CD4-positive, alpha-beta memory T cell (primary cell): ENCODE data around the gene PROC. TPM values are rescaled to one million over a fixed set of nuclear protein-coding genes. Genes with fewer than 3 reads are reported as not detected.

Experiments used
- CTCF ChIA-PET: fragments of 350-600 bp; sonication (Branson Sonifier 250); formaldehyde crosslinking; loops from one replicate; lab custom pipeline; 2021; ENCODE audit warnings: inconsistent platforms; ENCODE audit not compliant: partially characterized antibody; lab: Charles Lee
- POLR2A ChIA-PET: fragments of 350-600 bp; sonication (Branson Sonifier 250); formaldehyde crosslinking; loops from one replicate; lab custom pipeline; 2021; ENCODE audit not compliant: partially characterized antibody; lab: Charles Lee
- DNase-seq, 5 donors: peaks; one replicate each; pipeline versions ENCODE4 v3.0.0 to v3.0.0-alpha.2; 2020 to 2022; ENCODE audit warnings: mixed read lengths in 1 of 5
- H3K27ac ChIP-seq: one replicate; pipeline ENCODE4 v1.7.0; 2013; ENCODE audit warnings: low read depth, low read length
- H3K27me3 ChIP-seq: 2 replicates; pipeline ENCODE4 v1.7.0; 2013; ENCODE audit warnings: mild to moderate bottlenecking, low read length, moderate library complexity; ENCODE audit not compliant: insufficient read depth
- H3K36me3 ChIP-seq: 2 replicates; pipeline ENCODE4 v1.7.0; 2013; ENCODE audit warnings: mild to moderate bottlenecking, low read length, moderate library complexity; ENCODE audit not compliant: insufficient read depth
- H3K4me1 ChIP-seq: 2 replicates; pipeline ENCODE4 v1.7.0; 2013; ENCODE audit warnings: mild to moderate bottlenecking, low read length, moderate library complexity; ENCODE audit not compliant: insufficient read depth
- H3K4me3 ChIP-seq, 2 donors: one replicate each; pipeline ENCODE4 v1.7.0; 2013; ENCODE audit warnings: low read length in 2 of 2, mild to moderate bottlenecking in 1 of 2
- H3K9me3 ChIP-seq, 2 donors: one replicate each; pipeline ENCODE4 v1.7.0; 2013; ENCODE audit warnings: low read length in 2 of 2, control low read depth in 1 of 2; ENCODE audit not compliant: control insufficient read depth in 1 of 2
- H3K27ac Mint-ChIP-seq, 7 donors: one replicate each; pipeline ENCODE4 v1.8.0; 2020 to 2021; ENCODE audit warnings: mixed read lengths in 7 of 7, mild to moderate bottlenecking in 6 of 7, inconsistent platforms in 3 of 7, moderate library complexity in 3 of 7
- H3K27me3 Mint-ChIP-seq, 2 donors: one replicate each; pipeline ENCODE4 v1.8.0; 2020 to 2021; ENCODE audit warnings: mixed read lengths in 2 of 2
- H3K36me3 Mint-ChIP-seq, 2 donors: one replicate each; pipeline ENCODE4 v1.8.0; 2020 to 2021; ENCODE audit warnings: mixed read lengths in 2 of 2, inconsistent platforms in 1 of 2, mild to moderate bottlenecking in 1 of 2
- H3K4me1 Mint-ChIP-seq, 4 donors: one replicate each; pipeline ENCODE4 v1.8.0; 2020 to 2021; ENCODE audit warnings: mixed read lengths in 4 of 4, mild to moderate bottlenecking in 1 of 4
- H3K4me3 Mint-ChIP-seq, 8 donors: one replicate each; pipeline ENCODE4 v1.8.0; 2020 to 2021; ENCODE audit warnings: mixed read lengths in 8 of 8, mild to moderate bottlenecking in 7 of 8, moderate library complexity in 6 of 8, inconsistent platforms in 3 of 8
- H3K9me3 Mint-ChIP-seq, 8 donors: one replicate each; pipeline ENCODE4 v1.8.0; 2020 to 2021; ENCODE audit warnings: mixed read lengths in 8 of 8, mild to moderate bottlenecking in 5 of 8, inconsistent platforms in 3 of 8, moderate library complexity in 1 of 8
- intact Hi-C: fragments of 100-400 bp; cut with micrococcal nuclease; formaldehyde crosslinking; loops from one replicate; pipeline ENCODE4 v1.15.1; 2023
- polyA plus RNA-seq, 2 donors: library from polyadenylated mRNA; unstranded; fragments of 300-500 nt; fragmentation: Illumina TruSeq; gene quantifications; one replicate each; pipeline ENCODE4 v1.2.3, GENCODE V29; 2021
- total RNA-seq, 2 experiments: library from RNA; stranded (reverse); gene quantifications; one replicate each; pipeline ENCODE4 v1.2.3, GENCODE V29; 2021

PROC gene
- total and polyA plus RNA-seq, 4 experiments from 2014 or later = not detected

GRCh38 chr2:127455566-127456493 is 37.6 kb downstream of the PROC start:
- no peaks in the 10 kb centered on the region for H3K27me3 ChIP-seq
- DNase-seq = peak in 4 of 5 donors; percentile 13 to 69 (median 30)
- CTCF ChIA-PET = interaction anchor here (1.2 kb wide), 1 partner anchor 24 kb away, joined by 3 read pairs; no protein-coding TSS in a partner anchor
- peaks cover 8 to 23% (median 13%) of the 10 kb centered on the region in 4 donors for H3K4me1 Mint-ChIP-seq
- no peaks in the 10 kb centered on the region for H3K9me3 Mint-ChIP-seq
- peaks cover 14% of the 10 kb centered on the region for H3K4me1 ChIP-seq
- no peak overlapping the region for H3K27ac ChIP-seq
- intact Hi-C loops = no loop called here
- no peaks in the 10 kb centered on the region for H3K27me3 Mint-ChIP-seq
- no peak overlapping the region for H3K4me3 ChIP-seq
- H3K36me3 ChIP-seq = no peaks in the 10 kb centered on the region
- H3K36me3 Mint-ChIP-seq = peaks cover 0 to 51% of the 10 kb centered on the region in 2 donors
- POLR2A ChIA-PET = no interaction called here
- no peaks in the 10 kb centered on the region for H3K9me3 ChIP-seq
- H3K4me3 Mint-ChIP-seq = peak overlapping the region in 7 of 8 donors; percentile 9 to 58 (median 52)
- H3K27ac Mint-ChIP-seq = peak overlapping the region; percentile 24 to 88 (median 59)

GRCh38 chr2:127456960-127457359 is 38.7 kb downstream of the PROC start:
- Mint-ChIP-seq H3K36me3 (peaks cover 0 to 51% of the 10 kb centered on the region in 2 donors), H3K27ac (peak overlapping the region in 2 of 7 donors; percentile 55 to 57), H3K4me1 (peaks cover 8 to 23% (median 13%) of the 10 kb centered on the region in 4 donors), H3K27me3 (no peaks in the 10 kb centered on the region), H3K4me3 (no peak overlapping the region), H3K9me3 (no peaks in the 10 kb centered on the region)
- Histone ChIP-seq H3K27me3 (no peaks in the 10 kb centered on the region), H3K4me1 (peaks cover 14% of the 10 kb centered on the region), H3K27ac (no peak overlapping the region), H3K9me3 (no peaks in the 10 kb centered on the region), H3K4me3 (no peak overlapping the region), H3K36me3 (no peaks in the 10 kb centered on the region)
- POLR2A ChIA-PET = no interaction called here
- intact Hi-C loops = no loop called here
- CTCF ChIA-PET = no interaction called here
- DNase-seq = no peak

- CTCF ChIA-PET = no interaction called here
Observed at GRCh38 chr2:127462461-127462860, 44.2 kb downstream of the PROC start.

GRCh38 chr2:127463155-127463991 is 45.1 kb downstream of the PROC start:
- DNase-seq = no peak
- Mint-ChIP-seq H3K27ac (no peak overlapping the region), H3K4me1 (peaks cover 14 to 26% (median 17%) of the 10 kb centered on the region in 4 donors), H3K9me3 (no peaks in the 10 kb centered on the region), H3K27me3 (no peaks in the 10 kb centered on the region), H3K36me3 (peaks cover 8 to 20% of the 10 kb centered on the region in 2 donors), H3K4me3 (no peak overlapping the region)
- CTCF ChIA-PET = no interaction called here
- intact Hi-C loops = no loop called here
- H3K27ac ChIP-seq = no peak overlapping the region
- H3K36me3 ChIP-seq = no peaks in the 10 kb centered on the region
- no peaks in the 10 kb centered on the region for H3K27me3 ChIP-seq
- no peak overlapping the region for H3K4me3 ChIP-seq
- no peaks in the 10 kb centered on the region for H3K9me3 ChIP-seq
- POLR2A ChIA-PET = no interaction called here
- H3K4me1 ChIP-seq = peaks cover 16% of the 10 kb centered on the region

More at GRCh38 chr2:127462461-127462860, 44.2 kb downstream of the PROC start:
- H3K36me3 Mint-ChIP-seq = peaks cover 3 to 20% of the 10 kb centered on the region in 2 donors
- H3K4me3 ChIP-seq = no peak overlapping the region
- H3K36me3 ChIP-seq = no peaks in the 10 kb centered on the region
- DNase-seq = no peak
- H3K4me1 Mint-ChIP-seq = peaks cover 14 to 24% (median 19%) of the 10 kb centered on the region in 4 donors
- H3K27me3 ChIP-seq = no peaks in the 10 kb centered on the region
- H3K4me3 Mint-ChIP-seq = no peak overlapping the region
- no peaks in the 10 kb centered on the region for H3K27me3 Mint-ChIP-seq
- peaks cover 16% of the 10 kb centered on the region for H3K4me1 ChIP-seq
- H3K9me3 ChIP-seq = no peaks in the 10 kb centered on the region
- H3K27ac ChIP-seq = no peak overlapping the region
- POLR2A ChIA-PET = no interaction called here
- intact Hi-C loops = no loop called here
- H3K9me3 Mint-ChIP-seq = no peaks in the 10 kb centered on the region
- peak overlapping the region in 1 of 7 donors; percentile 17 for H3K27ac Mint-ChIP-seq

DNA sequence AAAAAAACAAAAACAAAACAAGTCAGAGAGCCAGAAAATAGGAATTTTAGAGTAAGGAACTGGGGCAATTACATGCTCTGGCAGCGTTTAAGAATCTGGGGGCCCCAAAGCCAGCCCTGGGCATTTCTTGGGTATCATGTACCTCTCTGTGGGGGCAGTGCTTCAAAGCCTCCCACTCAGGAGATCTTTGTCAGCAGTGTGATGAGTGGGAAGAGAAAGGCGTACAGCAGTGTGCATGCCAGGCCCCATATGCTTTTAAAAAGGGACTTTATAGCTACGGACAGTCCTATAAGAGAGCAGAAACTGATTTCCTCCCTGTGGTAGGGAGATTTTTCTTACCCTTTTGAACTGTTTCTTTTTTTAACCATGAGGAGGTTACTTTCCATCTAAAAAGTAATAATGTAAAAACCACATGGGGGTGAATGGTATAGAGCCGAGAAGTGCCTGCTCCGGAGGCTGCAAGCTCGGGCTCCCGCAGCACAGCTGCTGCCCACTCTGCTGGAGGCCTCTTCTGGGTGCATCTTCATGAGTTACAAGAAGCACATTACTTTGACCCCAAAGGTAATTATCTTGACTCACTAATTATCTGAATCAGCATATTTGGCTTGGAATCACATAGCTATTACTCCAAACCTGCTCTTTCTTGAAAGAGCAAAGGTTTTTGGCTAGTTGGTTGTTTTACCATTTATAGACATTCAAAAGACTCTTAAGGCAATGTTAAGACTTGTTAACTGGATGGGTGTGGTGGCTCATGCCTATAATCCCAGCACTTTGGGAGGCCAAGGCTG is 46.4 kb downstream of the PROC start:
- H3K4me3 ChIP-seq = no peak overlapping the region
- H3K9me3 Mint-ChIP-seq = no peaks in the 10 kb centered on the region
- H3K27me3 ChIP-seq = no peaks in the 10 kb centered on the region
- H3K36me3 Mint-ChIP-seq = peaks cover 18 to 27% of the 10 kb centered on the region in 2 donors
- H3K27me3 Mint-ChIP-seq = no peaks in the 10 kb centered on the region
- CTCF ChIA-PET = interaction anchor here (0.9 kb wide), 1 partner anchor 15 kb away, joined by 3 read pairs; no protein-coding TSS in a partner anchor
- peak overlapping the region in 1 of 8 donors; percentile 11 for H3K4me3 Mint-ChIP-seq
- peaks cover 7% of the 10 kb centered on the region for H3K36me3 ChIP-seq
- intact Hi-C loops = no loop called here
- H3K27ac ChIP-seq = no peak overlapping the region
- no peak for DNase-seq
- H3K27ac Mint-ChIP-seq = peak overlapping the region in 3 of 7 donors; percentile 0 to 57 (median 7)
- H3K4me1 ChIP-seq = peaks cover 16% of the 10 kb centered on the region
- no peaks in the 10 kb centered on the region for H3K9me3 ChIP-seq
- peaks cover 14 to 26% (median 17%) of the 10 kb centered on the region in 4 donors for H3K4me1 Mint-ChIP-seq
- POLR2A ChIA-PET = no interaction called here

GRCh38 chr2:127465258-127465657 is 47.0 kb downstream of the PROC start:
- ChIA-PET CTCF (interaction anchor here (0.9 kb wide), 1 partner anchor 14 kb away, joined by 3 read pairs; no protein-coding TSS in a partner anchor), POLR2A (no interaction called here)
- Histone ChIP-seq H3K9me3 (no peaks in the 10 kb centered on the region), H3K27ac (no peak overlapping the region), H3K4me3 (no peak overlapping the region), H3K4me1 (peaks cover 16% of the 10 kb centered on the region), H3K36me3 (peaks cover 7% of the 10 kb centered on the region), H3K27me3 (no peaks in the 10 kb centered on the region)
- Mint-ChIP-seq H3K4me1 (peaks cover 14 to 26% (median 17%) of the 10 kb centered on the region in 4 donors), H3K27me3 (no peaks in the 10 kb centered on the region), H3K4me3 (peak overlapping the region in 1 of 8 donors; percentile 11), H3K9me3 (no peaks in the 10 kb centered on the region), H3K36me3 (peaks cover 21 to 31% of the 10 kb centered on the region in 2 donors), H3K27ac (peak overlapping the region in 3 of 7 donors; percentile 0 to 68 (median 53))
- peak in 1 of 5 donors; percentile 18 for DNase-seq
- intact Hi-C loops = no loop called here
